NCI-H446 (cell line): Measurements from ENCODE around the gene UMPS.
"Not testable (repeated sequence)": the region's sequence is repeated elsewhere in the genome, so short reads cannot be mapped to it uniquely, and the experiment has no call there.

Source experiments
- DNase-seq, 2 experiments: peaks; one replicate each; lab custom pipeline; 2025; lab: John Stamatoyannopoulos, UW

The UMPS gene

DNA sequence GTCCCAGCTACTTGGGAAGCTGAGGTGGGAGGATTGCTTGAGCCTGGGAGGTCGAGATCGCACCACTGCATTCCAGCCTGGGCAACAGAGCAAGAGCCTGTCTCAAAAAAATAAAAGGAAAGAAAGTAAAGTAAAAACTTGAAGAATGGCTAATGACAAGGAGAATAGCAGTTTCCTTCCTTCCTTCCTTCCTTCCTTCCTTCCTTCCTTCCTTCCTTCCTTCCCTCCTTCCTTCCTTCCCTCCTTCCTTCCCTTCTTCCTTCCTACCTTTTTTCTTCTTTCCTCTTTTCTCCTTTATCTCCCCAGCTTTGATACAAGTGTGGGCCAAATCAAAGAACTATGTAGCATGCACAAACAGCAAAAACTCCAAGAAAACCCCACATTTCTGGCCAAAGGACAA is 23.0 kb upstream of the UMPS start:
- not testable (repeated sequence) for DNase-seq

DNA sequence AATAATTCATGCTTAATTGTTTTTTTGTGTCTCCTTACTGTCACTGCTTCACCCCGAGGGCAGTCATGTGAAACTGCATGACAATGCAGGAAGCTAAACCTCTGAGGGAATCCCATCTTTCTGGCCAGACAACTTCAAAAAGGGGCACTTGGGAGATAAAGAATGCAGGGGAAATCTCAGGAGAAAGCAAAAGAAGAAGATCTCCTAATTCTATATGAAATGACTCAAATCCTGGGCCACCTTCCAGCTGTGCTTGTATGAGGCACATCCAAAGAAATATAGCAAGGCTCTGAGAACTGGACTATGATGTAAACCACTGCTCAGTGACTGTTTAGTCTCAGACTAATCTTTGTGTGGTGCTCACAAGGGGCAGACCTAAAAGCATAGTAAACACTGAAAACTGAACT is 22.6 kb upstream of the UMPS start:
- no peak for DNase-seq

DNA sequence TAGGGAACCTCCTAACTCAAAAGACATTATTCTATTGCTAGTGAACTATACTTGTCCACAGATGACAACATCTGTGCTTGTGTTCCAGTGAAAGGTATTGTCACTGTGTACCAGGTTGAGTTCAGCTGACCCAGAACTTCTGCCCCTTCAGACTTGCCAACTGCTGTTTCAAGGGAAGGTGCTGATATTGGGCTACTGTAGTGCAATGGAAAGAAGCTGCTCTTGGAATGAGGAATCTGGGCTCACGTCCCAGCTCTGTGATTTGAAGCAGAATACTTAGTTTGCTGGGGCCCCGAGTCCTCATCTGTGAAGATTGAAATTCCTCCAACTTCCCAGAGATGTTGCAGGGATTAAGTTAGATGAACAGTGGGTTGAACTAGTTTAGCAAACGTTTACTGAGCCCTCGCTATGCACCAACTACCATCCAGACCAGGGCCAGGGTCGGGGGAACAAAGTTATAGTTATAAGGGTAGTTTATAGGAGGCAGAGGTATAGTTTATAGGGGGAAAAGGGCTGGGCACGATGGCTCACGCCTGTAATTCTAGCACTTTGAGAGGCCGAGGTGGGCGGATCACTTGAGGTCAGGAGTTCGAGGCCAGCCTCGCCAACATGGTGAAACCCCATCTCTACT is 15.9 kb upstream of the UMPS start:
- no peak for DNase-seq

DNA sequence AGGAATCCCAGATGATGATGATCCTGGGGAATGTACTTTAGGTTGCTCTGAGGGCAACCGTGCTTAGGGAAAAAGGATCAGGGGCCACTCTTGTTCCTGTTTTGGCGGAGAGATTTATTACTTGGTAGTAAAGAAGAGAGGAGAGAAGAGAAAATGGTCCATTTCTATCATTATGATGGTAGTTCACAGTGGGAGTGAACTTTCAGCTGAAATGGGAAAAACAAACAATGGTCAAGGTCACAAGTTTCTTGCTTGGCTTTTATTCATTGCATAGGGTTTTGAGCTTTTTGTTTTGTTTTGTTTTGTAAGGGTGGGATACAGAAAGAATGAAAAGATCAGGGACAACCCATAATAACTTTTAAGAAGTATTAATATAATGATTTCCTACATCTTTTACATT is 7.7 kb upstream of the UMPS start:
- DNase-seq: no peak

DNA sequence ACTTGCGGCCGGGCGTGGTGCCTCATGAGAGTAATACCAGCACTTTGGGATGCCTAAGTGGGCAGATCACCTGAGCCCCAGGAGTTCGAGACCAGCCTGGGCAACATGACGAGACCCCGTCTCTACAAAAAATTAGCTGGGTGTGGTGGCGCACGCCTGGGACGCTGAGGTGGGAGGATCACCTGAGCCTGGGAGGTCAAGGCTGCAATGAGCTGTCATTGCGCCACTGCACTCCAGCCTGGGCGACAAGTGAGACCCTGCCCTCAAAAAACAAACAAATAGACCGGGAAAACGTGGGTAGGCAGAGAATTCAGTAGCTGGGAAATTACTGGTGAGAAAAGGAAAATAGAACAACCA is 667 bp downstream of the UMPS start:
- no peak for DNase-seq

DNA sequence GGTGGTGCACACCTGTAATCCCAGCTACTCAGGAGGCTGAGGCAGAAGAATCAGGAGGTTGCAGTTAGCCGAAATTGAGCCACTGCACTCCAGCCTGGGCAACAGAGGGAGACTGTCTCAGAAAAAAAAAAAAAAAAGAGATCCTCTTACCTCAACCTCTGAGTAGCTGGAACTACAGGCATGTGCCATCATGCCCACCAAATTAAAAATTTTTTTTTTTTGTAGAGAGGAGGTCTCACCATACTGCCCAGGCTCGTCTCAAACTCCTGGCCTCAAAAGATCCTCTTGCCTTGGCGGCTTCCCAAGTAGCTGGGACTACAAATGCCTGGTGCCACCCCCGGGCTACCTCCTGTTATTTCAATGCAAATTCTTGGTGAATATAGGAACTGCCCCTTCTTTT is 1.5 kb downstream of the UMPS start:
- DNase-seq: peak in 1 of 2 experiments; percentile 38

DNA sequence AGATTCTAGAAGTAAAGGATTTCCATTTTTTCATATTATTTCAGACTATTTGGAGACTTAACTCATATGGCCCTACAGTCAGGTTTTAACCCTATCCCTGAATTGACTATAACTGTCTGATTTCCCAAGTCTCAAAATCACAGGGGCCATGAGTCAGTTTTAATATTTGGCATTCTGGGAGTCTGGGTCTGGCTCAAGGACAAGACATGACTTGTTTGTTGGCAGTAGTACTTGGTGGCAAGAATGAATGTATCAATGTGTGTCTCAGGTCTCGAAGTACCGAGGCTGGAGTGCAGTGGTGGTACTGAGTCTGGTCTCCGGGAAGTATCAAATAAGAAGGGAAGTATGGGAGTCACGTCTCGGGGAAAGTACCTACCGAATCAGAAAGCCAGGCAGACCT is 10.8 kb downstream of the UMPS start:
- peak in 1 of 2 experiments; percentile 10 for DNase-seq

DNA sequence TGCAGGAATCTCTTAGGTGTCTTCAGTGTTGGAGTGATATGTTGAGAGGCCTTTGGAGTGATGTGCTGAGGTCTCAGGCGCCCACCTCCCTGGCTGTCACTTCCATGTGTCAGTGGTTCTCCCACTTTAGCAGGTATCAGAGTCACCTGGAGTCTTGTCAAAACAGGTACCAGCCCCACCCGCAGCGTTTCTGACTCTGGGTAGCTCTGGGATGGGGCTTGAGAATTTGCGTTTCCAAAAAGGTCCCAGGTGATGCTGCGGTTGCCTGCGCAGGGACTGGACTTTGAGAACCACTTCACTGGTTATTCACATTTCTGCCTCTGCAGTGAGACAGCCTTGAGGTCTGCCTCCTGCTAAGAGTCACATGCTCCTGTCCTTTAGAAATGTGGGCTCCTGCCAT is 15.5 kb downstream of the UMPS start:
- DNase-seq: no peak

DNA sequence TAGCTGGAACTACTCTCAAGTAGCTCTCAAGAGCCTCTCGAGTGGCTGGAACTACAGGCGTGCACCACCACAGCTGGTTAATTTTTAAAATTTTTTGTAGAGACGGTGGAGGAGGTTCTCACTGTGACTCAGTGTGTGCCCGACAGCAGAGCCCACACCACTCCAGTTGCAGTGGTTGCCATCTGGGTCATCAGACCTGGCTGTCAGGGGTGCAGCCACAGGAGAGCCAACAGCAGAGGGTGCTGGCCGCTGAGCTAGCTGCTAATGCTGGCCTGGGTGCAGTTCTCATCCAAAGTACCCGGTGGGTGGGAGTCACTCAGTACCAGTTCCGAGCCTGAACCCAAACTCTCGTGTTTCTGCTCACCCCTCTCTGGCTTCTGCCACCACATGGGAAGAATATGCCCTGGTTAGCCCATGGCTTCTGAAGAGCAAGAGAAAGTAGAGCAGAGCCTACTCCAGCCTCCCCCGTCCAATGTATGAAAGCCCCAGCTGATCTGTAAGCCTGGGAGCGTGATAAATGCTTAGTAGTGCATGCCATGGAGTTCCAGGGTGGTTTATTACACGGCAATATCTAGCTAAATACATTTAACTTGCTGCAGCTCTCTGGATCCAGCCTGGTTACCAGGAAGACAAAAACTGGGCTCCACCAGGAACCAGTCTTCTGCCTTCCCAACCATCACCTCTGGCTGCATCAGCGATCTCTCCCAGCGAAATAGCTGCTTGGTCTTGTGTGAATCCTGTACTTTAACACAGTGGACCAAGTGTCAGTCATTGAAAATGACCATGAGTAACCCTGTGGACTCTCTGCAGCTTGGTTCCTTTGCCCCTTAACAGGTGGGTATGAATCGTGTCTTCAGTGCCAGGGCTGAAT is 17.1 kb downstream of the UMPS start:
- DNase-seq: no peak

DNA sequence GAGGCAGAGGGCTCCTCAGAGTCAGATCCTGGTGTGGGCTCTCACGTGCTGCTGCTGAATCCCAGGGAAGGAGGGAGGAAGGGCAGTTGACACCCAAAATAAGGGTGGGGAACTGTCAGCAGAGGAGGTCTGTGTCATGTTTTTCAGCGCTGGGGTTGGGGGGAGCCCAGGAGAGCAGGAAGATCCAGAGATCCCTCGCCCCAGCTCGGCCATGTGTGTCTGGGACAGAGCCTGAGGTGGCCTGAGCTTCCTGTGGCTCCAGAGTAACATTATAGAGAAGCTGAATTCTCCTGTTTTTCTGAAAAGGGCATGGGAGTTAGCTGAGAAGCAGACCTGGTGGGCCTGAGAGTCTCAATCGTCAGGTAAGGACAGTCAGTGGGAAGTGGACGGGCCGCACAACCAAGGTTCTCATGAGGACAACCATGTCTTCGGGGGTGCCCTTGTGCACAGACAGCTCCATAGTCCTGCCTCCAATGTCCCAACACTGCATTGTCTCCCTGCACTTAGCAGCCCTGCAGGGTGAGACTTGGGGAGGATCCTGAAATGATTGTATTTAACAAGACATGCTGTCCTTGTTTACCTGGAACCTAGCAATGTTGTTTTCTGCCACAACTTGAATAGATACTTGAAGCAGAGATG is 18.4 kb downstream of the UMPS start:
- DNase-seq: no peak

DNA sequence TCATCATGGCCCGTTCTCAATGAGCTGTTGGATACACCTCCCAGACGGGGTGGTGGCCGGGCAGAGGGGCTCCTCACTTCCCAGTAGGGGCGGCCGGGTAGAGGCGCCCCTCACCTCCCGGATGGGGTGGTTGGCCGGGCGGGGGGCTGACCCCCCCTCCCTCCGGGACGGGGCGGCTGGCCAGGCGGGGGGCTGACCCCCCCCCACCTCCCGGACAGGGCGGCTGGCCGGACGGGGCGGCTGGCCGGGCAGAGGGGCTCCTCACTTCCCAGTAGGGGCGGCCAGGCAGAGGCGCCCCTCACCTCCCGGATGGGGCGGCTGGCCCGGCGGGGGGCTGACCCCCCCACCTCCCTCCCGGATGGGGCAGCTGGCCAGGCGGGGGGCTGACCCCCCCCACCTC is 19.6 kb downstream of the UMPS start:
- DNase-seq: not testable (repeated sequence)

DNA sequence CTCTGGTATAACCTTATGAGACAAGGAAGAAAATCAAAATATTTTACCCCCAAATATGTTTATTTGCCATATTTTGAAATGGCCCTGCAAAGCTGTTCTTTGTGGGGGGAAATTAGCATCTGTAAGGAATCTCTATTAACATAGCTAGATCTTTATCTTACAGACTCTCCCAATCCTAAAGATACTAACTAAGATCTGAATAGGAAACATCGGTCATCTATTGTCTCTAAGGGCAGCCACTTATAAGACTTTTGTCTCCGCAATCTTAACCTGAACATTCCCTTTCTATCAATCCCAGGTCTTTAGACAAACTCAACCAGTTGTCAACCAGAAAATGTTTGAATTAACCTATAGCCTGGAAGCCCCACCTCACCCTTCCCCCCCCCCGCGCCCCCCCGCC is 21.2 kb downstream of the UMPS start:
- no peak for DNase-seq

DNA sequence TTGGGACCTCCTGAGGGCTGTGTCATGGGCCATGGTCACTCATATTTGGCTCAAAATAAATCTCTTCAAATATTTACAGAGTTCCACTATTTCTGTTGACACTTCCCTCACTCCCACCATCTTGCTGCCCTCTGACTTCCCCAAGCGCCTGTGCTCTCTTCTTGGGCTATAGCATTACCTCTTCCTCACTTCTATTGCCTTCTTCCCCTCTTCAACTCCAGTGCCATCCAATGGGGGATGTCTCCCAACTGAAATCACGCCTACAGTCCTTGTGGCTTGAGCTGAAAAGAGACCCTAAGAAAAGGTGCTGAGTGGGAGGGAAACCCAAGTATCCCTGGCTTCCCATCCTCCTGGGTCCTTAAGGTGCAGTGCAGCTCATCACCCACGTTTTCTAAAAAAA is 21.8 kb downstream of the UMPS start:
- no peak for DNase-seq

DNA sequence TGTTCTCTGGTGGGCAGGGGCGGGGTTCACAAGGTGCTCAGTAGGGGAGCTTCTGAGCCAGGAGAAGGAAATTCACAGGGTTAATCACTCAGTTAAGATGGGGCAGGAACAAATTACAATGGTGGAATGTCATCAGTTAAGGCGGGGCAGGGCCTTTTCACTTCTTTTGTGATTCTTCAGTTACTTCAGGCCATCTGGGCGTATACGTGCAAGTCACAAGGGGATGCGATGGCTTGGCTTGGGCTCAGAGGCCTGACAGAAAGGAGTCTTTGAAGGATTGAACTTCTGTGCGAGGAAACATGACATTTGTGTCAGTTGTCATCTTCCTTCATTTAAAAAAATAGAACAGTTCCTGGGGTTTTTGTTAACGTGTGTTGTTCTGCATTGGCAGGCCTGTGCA is 27.7 kb downstream of the UMPS start:
- not testable (repeated sequence) for DNase-seq

DNA sequence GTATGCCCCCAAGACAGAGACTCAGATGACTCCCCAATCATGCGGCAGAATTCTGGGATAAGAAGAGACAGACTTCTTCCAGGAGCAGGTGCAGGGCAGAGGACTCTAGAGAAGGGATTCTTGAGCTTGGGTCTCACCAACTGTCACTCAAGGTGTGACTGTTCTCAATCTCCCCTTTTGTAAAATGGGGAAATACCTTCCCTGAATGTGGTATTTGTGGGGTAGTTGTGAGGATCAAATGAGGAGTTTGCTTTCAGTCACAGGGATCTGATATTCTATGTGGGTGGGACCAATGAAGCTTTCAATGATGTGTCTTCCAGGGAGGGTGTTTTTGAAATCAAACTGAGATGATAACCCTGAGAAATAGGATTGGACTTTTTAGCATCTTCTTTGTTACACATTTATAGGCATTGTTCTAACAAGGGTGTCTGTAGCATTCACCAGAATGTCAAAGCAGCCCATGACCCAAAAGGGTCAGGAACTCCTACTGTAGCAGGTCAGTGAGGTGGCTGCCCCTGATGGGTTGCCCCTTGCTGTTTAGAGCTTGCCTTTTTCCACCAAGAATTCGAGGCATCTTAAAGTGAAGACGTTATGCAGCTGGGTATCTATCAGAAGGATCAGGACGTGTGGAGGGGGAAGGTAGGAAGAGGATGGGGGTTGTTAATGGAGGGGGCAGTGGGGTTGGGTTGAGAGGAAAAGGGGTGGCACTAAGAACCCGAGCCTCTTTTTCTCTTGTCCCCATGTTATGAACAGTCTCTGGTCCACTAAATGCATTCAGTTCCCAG is 28.8 kb downstream of the UMPS start:
- no peak for DNase-seq

DNA sequence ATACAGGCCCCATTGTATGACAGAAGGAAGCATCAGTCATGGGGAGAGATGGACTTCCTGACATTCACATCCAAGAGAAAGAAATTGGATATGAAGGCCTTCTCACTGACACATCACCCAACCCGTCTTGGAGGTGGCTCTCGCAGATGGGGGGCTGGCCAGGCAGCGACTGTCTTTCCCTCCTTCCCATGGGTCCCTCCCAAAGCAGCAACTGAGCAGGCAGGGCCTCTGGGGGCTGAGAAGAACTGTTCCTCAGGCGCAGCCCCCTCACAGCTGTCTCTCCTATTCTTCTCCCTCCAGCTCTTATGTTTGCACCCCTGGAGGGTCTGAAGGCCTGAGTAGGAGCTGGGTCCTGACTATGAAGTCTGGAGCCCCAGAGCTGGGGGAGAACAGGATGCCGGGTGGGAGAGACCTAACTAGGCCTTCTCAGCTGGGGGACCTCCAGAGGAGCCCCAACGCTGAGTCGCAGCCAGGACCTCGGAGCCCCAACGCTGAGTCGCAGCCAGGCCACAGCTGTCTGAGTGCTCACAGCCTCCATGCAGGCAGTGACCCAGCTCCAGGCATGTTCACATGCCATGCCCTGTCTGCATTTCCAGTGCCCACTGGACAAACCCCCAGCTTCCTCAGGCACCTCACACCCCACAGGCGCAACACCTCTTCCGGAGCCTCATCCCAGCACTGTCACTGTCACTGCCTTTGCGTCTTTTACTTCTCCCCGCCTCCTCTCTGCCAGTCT is 29.6 kb downstream of the UMPS start:
- no peak for DNase-seq

DNA sequence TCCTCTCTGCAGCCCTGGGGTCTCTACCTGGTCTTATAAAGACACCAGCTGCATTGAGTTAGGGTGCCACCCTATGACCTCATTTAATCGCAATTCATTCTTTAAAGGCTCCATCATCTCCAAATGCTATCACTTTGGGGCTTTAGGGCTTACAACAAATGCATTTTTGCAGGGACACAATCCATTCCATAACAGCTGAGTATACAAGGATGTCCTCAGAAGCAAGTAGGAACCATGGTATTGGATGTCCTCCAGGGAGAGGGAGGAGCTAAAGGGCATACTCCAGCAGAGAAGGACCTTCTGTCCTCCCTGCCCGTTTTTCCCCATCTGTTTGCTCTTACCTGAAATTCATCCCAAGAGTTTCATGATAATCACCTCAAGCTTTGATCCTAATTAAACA is 30.3 kb downstream of the UMPS start:
- DNase-seq: peak; percentile 17 to 46

DNA sequence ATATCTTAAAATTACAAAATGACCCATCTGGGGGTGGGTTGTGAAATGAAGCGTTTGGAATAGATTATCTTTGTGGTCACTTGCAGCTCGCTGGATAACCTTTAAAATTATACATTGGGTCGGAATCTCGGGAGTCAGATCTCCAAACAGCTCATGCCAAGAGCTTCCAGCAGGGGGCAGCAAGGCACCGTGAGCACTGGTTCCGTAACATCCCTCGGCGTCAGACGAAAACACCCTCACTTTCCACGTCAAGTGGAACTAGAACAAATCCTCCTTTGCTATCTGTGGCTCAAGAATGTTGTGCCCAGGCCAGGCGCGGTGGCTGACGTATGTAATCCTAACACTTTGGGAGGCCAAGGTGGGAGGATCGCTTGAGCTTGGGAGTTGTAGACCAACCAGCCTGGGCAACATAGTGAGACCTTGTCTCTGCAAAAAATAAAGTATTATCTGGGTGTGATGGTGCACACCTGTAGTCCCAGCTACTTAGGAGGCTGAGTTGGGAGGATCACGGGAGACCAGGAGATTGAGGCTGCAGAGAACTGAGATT is 31.1 kb downstream of the UMPS start:
- peak; percentile 76 to 89 for DNase-seq

DNA sequence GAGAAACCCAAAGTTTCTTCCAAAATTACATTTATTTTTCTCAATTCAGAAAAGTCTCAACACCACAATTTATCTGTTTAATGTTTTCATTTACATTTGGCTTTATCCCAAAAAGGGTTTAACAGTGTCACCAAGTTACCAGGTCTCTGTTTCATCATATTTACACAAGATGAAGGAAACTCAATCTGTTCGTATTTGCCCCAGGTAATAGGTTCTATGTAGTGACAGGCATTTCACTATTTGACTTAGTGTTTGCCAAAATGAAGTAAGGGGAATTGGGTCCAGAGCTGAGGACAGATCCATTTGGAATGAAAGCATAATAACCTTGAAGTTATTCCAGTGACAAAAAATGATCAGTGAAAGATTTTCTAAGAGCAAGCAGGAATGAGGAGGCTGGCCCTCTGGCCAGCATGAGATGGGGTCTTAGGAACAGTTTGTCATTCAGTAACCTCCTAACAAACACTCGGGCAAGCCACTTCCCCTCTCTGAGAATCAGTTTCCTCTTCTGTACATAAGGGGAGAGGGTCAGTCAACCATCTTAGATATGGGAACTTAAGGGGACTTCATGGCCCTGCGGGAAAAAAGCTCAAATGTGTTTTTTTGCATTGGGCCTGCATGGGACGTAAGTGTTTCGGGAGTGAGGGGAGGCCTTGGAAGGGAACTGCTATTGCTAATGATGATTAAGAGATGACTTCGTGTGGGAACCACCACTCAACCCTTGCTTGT is 31.8 kb downstream of the UMPS start:
- no peak for DNase-seq

DNA sequence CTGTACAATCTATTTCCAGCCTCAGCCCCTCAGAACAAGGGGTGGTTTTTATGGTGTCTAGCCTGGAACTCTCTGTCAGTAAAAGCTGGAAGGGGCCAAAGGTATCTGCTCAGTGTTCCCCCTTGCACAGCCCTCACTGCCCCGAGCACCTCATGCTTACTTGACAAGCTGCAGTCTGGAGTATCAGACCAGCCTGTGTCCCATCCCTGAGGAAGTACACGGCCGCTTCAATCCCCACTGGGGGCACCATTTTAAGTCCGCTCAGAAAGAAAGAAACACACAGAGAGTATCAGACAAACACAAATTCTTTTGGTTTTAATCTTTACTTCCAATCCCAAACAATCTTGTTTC is 32.4 kb downstream of the UMPS start:
- no peak for DNase-seq

DNA sequence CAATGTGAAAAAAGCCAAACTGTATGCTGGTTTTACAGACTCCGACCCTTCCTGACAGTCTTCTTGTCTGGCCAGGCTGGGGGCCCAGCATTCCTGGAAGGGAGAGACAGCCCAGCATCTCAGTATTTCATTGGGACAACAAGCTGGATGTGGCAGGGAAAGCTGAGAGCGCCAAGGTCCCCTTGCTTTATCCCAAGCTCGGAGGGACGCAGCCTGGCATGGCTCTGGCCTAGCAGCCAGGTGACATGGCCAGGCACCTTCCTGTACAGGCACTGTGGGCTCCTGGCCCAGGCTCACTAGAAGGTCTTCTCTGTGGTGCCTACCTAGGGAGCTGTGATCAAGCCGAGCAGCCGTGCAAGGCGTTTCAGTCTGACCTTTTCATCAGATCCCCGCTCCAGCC is 33.0 kb downstream of the UMPS start:
- DNase-seq: no peak
